Measurements from ENCODE around the gene SORCS2. TPM values are rescaled to one million over a fixed set of nuclear protein-coding genes. Genes with fewer than 3 reads are reported as not detected.

SORCS2 gene
- total RNA-seq, 1 experiment from 2014 or later, result 0.15 TPM

DNA sequence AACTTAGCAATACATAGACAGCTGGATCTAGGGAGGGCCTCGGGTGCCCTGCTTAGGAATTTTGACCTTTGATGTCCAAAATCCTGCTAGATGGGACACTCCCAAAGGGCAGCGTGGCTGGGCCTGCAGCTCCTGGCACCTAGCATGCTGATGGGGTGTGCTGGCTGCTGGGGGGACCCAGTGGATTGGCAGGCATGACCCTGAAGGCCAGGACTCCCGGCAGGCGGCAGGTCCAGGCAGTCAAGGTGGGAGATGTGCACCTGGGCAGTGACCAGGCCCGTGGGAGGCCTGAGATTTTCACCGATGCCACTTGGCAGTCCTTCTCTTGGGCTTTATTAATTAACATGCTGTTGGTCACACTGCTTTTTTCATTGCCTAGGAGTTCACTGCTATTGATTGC, 158.1 kb downstream of the SORCS2 start:
- Histone ChIP-seq H3K9me3 (ENCODE audit: control insufficient read depth, insufficient read depth, low read depth, low read length) (no peaks in the 10 kb centered on the region), H3K27ac (ENCODE audit: low read length) (no peak overlapping the region), H3K27me3 (ENCODE audit: control insufficient read depth, insufficient read depth, low read length) (no peaks in the 10 kb centered on the region), H3K36me3 (ENCODE audit: control insufficient read depth, insufficient read depth, low read length) (no peaks in the 10 kb centered on the region), H3K4me3 (ENCODE audit: low read depth in 2 of 2, low read length in 2 of 2) (no peak overlapping the region), H3K4me1 (ENCODE audit: control insufficient read depth, insufficient read depth, low read length) (no peaks in the 10 kb centered on the region)
- ChIA-PET CTCF (no interaction called here), POLR2A (no interaction called here)
- ATAC-seq (no peak), DNase-seq (ENCODE audit: low read depth, low spot score) (no peak)
- intact Hi-C loops (cut with micrococcal nuclease; ENCODE audit: unreplicated experiment), result no loop called here
- no TSS peak for BruUV-seq (replicated peaks)
- in situ Hi-C loops (cut with HindIII; ENCODE audit: low pct_unique_long_range_greater_than_20kb, low sequenced_read_pairs), result no loop called here
- TF ChIP-seq, protein P1, sequence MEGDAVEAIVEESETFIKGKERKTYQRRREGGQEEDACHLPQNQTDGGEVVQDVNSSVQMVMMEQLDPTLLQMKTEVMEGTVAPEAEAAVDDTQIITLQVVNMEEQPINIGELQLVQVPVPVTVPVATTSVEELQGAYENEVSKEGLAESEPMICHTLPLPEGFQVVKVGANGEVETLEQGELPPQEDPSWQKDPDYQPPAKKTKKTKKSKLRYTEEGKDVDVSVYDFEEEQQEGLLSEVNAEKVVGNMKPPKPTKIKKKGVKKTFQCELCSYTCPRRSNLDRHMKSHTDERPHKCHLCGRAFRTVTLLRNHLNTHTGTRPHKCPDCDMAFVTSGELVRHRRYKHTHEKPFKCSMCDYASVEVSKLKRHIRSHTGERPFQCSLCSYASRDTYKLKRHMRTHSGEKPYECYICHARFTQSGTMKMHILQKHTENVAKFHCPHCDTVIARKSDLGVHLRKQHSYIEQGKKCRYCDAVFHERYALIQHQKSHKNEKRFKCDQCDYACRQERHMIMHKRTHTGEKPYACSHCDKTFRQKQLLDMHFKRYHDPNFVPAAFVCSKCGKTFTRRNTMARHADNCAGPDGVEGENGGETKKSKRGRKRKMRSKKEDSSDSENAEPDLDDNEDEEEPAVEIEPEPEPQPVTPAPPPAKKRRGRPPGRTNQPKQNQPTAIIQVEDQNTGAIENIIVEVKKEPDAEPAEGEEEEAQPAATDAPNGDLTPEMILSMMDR (IDR thresholded peaks at IDR 0.05), result no peak
- TF ChIP-seq TCF7L2 (IDR thresholded peaks at IDR 0.05; ENCODE audit: low read depth, low read length), result no peak
- TF ChIP-seq REST (IDR thresholded peaks at IDR 0.05; ENCODE audit: insufficient read depth in 1 of 2, low read depth in 2 of 2, low read length in 1 of 2), result no peak
- no peak for TF ChIP-seq SIN3A (IDR thresholded peaks at IDR 0.05; ENCODE audit: borderline replicate concordance, insufficient read depth, low read depth, low read length)
- TF ChIP-seq POLR2AphosphoS5 (IDR thresholded peaks at IDR 0.05; ENCODE audit: low read depth, low read length), result no peak

GRCh38 chr4:7351014-7351413, 158.7 kb downstream of the SORCS2 start:
- TF ChIP-seq SIN3A (IDR thresholded peaks at IDR 0.05; ENCODE audit: borderline replicate concordance, insufficient read depth, low read depth, low read length) (no peak), POLR2AphosphoS5 (IDR thresholded peaks at IDR 0.05; ENCODE audit: low read depth, low read length) (no peak), REST (IDR thresholded peaks at IDR 0.05; ENCODE audit: insufficient read depth in 1 of 2, low read depth in 2 of 2, low read length in 1 of 2) (no peak), TCF7L2 (IDR thresholded peaks at IDR 0.05; ENCODE audit: low read depth, low read length) (no peak)
- TF ChIP-seq, protein P1 (IDR thresholded peaks at IDR 0.05), result no peak

More at GRCh38 chr4:7351014-7351413, 158.7 kb downstream of the SORCS2 start:
- Histone ChIP-seq H3K4me3 (ENCODE audit: low read depth in 2 of 2, low read length in 2 of 2) (no peak overlapping the region), H3K27ac (ENCODE audit: low read length) (no peak overlapping the region), H3K4me1 (ENCODE audit: control insufficient read depth, insufficient read depth, low read length) (no peaks in the 10 kb centered on the region), H3K36me3 (ENCODE audit: control insufficient read depth, insufficient read depth, low read length) (no peaks in the 10 kb centered on the region), H3K27me3 (ENCODE audit: control insufficient read depth, insufficient read depth, low read length) (no peaks in the 10 kb centered on the region), H3K9me3 (ENCODE audit: control insufficient read depth, insufficient read depth, low read depth, low read length) (no peaks in the 10 kb centered on the region)
- intact Hi-C loops (cut with micrococcal nuclease; ENCODE audit: unreplicated experiment) (no loop called here), in situ Hi-C loops (cut with HindIII; ENCODE audit: low pct_unique_long_range_greater_than_20kb, low sequenced_read_pairs) (no loop called here)
- no TSS peak for BruUV-seq (replicated peaks)
- DNase-seq (ENCODE audit: low read depth, low spot score) (no peak), ATAC-seq (no peak)
- ChIA-PET CTCF (no interaction called here), POLR2A (no interaction called here)

Measured in Panc1 (cell line).